ENCODE measurements around the gene SLC6A6.

Gene SLC6A6

DNA sequence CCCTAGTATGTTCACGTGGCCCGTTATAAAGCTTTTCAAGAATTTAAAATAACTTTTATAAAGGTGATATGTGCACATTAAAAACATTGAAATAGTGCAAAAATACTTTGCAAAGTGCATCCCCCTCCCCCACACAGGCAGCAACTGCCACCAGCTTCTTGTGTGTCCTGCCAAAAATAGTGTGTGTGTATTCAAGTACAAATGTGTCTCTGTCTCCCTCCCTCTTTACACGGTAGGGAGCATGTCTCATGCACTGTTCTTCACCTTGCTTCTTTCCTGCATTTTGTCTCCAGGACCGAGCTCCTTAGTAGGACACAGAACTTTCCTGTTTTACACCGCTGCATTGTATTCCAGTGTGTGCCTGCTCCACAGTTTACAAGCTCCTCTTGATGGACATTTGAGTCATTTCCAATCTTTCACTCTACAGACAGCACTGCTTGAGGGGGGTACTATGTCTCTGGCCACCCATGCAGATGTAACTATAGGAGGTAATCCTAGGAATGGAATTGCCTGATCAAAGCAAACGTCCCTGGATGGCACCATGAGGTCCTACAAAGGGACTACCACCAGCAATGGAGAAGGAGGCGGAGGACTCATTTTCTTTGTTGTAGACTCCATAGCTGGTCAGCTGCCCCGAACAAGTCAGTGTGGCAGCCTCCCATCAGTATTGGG is 52.4 kb downstream of the SLC6A6 start:
- no peak for DNase-seq

DNA sequence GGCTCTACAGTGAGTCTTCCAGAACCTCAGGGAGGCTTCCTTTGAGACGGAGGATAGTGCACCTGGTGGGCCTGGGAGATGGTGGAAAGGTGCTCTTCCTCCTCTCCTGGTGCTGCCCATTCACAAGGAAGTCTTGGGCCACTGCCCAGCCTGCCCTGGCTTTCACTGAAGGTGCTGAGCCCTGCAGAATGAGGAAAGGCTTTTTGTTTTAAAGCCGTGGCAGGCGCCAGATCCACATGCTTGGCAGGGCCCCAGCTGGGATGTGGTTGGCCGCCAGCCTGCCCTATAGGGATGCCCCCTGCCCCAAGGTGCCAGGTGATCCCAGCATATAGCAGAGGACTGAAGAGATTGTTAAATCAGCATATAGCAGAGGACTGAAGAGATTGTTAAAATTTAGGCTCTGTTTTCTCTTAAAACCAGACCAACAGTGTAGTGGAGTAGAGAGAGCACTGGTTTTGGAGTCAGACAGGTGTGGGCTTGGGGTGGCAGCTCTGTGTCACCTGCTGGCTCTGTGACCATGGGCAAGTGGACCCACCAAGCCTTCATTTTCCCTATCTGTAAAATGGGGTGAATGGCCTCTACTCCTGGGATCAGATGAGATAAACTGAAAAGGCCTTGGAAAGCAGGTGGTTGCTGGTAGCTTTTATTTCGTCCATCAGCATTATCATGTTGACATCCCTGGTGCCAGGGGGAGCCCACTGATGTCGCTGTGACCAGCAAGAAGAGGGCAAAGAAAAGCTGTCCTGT is 53.3 kb downstream of the SLC6A6 start:
- no peak for DNase-seq

DNA sequence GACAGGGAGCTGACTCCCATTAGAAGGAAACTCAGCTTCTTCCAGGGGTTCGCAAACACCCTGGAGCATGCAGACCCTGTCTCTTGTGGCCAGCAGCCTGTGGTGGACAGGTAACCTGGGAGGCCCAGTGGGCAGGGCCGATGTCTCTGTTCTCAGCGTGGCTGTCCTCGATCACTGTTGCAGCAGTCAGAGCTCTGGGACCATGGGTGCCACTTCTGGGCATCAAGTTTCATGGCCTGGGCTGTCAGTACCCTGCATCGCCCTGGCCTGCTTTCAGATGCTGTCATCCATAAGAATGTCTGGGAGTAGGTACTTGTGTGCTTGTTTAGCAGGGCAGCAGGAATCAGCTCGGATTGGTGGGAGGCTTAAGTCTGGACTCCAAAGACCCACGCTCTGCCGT is 54.4 kb downstream of the SLC6A6 start:
- no peak for DNase-seq

DNA sequence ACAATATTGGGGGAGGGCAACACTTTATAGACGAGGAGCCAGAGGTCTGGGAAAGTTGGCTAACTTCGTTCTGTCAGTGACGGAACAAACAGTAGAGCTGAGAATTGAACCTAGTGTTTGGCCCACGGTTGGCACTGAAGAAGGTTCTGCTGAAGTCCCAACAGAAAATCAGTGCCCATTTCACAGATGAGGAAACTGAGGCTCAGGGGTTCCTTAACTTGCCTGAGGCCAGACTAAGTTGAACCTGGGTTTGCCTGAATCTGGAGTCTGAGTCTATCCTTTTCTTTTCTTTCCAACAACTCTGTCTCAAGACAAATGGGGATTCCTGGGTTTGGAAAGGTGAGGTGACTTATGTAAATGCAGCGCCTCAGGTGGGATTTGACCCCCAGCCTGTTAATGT is 55.1 kb downstream of the SLC6A6 start:
- DNase-seq, result no peak

DNA sequence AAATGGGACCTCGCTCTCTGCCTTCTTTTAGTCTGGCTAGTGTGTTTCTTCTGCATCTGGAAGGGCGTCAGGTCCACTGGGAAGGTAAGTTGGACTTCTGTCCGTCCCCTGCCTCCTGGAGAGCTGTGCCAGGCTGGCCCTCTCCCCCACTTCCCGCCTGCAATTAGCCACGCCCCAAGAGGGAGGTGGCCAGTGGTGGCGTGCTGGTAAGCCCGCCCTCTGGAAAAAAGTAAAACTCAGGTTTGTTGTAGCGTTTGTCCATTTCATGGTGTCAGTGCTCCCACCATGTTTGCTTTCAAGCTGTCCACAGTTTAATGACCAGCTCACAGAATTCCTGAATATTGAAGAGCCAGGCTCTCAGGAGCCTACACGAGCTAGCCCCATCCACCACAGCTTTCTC is 55.6 kb downstream of the SLC6A6 start:
- DNase-seq, result no peak

DNA sequence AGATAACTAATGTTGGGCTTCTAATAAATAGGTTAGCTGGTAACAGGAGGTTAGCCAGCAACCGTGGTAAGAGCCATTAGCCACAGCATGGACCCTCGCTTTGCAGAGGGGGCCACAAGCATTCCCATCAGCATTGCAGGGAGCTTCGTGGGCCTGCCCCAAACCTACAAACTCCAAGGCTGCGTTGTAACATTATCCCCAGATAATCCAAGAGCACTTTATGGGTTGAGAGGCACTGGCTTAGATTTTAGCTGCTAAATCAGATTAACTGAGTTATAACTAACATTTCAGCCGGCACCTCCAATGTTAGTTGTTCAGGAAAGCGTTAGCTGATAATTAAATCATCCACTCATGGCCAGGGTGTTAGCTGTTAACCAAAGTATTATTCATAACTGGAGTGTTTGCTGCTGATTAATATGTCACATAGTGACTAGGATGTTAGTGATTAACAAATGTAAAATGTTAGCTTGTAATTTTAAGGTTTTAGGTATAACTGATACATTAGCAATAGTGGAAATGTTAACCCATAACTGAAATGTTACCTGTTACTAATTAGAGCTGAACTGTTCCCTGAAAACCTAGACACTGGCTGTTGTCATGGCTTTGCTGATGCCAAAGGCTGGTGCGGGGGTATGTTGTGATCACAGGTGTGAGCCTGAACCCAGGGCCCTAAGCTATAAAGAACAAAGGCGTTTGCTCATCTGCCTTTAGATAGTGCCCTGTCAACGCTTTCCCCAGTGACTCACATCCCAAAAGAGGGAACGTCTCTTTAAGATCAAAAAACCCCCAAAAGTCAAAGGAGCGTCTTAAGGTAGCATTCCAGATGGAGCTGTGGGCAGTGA is 56.2 kb downstream of the SLC6A6 start:
- DNase-seq, result no peak

DNA sequence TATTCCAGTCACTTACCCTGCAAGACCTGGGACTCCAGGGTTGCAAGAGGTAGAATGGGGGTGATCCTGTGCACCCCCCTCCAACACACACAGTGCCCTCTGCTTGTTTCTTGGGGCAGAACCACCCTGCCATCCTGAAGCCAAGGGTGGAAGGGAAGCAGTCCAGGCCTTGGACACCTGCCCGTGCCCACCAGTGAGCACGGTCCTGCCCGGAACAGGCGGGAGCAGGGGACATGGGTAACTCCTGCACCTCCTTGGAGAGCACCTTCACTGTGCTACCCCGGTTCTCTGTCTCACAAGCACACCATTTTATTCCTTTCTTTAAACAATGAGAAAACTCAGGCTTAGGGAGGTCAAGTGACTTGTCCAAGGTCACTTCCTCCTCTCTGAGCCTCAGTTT is 57.0 kb downstream of the SLC6A6 start:
- no peak for DNase-seq

DNA sequence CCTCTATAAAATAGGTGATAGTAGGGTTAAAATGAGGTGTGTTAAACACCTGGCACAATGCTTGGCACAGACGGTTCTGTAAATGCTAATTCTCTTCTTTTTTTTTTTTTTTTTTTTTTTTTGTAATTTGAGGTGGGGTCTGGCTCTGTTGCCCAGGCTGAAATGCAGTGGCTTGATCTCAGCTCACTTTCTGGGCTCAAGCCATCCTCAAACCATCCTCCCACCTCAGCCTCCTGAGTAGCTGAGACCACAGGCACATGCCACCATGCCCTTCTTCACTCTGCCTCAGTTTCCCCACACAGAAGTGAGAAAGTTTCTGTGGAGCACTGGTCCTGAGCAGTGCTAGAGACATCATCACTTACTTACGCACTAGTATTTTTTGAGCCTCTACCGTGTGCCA is 57.4 kb downstream of the SLC6A6 start:
- no peak for DNase-seq

DNA sequence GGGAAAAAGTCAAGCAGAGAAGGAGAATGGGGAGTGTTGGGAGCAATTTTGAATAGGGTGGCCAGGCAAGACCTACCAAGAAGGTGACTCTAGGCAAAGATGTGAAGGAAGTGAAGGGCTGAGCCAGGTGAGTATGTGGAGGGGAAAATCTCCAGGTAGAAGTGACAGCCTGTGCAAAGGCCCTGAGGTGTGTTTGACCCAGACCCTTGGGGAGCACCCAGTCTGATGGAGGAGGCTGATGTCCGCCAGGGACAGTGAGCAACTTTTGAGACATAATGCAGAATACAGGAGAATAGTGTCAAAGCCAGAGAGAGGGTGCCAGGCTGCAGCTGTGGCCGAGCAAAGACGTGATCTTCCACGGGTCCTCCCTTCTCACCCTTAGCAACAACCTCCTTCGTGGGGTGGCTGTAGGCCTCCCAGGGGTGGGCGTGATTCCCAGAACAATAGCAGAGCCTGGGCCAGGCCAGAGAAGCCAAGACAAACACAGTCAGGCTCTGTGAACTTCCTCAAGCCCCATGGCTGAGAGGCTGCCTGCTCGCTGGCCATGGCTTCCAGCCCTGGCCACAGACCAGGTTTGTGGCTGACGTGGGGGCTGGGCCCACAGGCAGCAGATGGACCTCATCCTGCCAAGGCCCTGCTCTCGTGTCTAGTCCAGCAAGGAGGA is 58.1 kb downstream of the SLC6A6 start:
- DNase-seq, result peak; percentile 88

DNA sequence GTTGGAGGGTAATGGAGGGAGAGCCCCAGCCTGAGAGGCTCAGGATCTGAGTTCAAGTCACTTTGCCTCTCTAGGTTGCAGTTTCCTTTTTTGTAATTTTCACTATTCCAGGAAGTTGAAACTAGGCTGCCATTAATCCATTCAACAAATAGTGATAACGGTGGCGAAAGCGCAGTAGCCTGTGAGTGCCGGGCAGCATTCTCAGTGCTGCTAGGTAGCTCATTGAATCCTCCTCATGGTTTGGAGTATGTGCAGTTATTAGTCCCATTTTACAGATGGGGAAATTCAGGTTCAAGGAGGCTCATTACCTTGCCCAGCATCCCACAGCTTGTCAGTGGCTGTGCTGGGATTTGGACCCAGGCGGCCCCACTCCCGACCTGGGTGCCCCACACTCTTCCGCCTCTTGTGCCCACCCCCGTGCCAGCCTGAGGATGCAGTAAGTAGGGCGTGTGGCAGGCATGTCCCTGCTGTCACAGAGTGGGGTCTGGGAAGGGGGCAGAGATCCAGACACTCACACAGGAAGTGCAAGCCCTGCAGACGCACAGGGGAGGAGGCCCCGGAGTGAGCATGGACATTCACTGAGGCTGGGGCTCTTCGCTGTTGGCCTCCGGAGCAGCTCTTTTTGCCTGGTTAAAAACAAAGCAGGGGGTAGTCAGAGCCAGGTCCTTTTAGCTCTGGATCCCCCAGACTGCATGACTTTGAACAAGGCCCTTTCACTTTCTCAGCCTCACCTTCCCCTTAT is 58.8 kb downstream of the SLC6A6 start:
- DNase-seq, result no peak

DNA sequence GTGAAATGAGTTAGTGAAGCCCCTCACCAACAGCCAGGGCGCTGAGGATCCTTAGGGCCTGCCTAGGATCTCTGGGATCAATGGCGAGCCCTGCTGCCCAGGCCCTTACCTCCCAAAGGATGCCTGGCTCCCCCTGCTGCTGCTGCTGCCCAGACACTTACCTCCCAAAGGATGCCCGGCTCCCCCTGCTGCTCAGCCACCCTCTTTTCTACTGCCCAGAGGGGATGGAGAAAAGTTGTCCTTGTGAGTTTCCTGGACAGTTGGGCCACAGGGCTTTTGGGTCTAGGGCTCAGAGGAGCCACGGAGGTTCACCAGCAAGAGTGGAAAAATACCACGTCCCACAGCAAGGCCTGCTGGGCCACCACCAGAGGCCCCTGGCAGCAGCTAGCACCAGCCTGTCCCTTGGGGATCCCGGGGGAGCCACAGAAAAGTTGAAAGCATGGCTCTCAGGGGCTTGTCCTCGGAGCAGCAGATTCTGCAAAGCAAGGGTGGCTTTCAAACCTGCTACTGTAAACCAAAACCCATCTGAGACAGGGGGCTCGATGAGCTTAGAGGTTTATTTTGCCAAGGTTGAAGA is 59.4 kb downstream of the SLC6A6 start:
- DNase-seq, result peak; percentile 69

DNA sequence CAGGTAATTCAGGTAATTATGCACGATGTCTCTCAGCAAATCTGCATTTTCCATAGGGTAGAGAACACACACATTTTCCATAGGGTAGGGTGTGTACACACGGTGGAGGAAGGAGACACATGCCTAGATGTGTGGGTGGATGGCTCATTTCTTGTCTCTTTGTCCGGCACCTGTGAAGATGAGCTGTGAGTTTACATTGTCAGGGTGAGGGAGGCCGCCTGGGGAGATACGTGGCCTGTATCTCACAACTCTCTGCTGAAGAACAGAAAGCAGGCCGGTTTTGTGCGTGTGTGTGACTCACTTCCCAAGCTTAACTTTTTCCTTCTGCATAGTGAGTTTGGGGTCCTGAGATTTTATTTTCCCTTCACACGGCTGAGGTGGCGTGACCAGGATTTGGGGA is 60.3 kb downstream of the SLC6A6 start:
- DNase-seq, result no peak

DNA sequence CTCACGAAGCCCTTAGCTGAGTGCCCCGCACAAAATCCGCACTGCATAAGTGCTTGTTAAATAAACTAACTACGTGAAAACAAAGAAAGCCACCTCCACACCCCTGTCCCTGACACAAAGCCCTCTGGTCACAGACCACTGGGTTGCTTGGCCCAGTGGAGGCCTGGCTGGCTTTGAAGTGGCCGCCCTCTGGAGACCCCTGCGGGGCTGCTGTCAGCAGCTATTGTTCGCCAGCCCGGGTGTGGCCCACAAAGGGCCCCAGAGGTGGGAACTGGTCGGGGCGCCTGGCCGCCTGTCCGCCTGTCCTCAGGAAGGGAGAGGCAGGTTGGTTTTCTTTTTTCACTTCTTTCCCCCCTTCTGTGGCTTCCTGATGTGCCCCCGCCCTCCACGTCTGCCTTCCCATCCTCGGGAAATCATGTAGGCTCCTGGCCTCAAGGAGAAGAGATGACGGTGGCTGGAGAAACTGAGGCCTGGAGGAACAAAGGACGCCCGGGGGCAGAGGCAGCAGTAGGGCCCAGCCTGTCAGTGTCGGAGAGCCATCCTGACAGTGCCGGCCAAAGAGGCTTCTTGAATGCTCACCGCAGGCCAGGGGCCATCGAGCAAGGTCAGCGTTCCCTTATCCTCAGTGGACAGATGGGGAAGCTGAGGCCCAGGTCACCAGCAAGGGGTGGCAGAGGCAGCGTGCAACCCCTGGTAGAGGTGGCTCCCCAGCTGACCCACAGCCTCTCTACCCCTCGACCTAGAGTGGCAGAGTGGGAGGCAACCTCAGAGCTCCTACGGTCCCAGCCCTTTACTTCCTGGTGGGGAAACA is 61.1 kb downstream of the SLC6A6 start:
- DNase-seq, result no peak

DNA sequence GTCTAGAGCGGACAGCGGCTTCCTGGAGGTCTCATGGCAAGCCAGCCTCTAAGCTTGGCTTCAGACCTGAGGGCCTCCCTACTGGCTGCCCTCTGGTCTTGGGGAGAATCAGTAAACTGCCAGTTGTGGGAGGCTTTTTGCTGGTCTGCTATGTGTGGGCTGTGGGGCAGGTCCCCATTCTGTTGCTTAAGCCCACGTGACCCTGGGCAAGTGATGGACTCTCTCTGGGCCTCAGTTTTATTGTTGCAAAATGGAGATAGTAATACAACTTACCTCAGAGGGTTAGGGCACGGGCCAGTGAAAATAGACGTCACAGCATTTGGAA is 61.7 kb downstream of the SLC6A6 start:
- DNase-seq, result no peak

DNA sequence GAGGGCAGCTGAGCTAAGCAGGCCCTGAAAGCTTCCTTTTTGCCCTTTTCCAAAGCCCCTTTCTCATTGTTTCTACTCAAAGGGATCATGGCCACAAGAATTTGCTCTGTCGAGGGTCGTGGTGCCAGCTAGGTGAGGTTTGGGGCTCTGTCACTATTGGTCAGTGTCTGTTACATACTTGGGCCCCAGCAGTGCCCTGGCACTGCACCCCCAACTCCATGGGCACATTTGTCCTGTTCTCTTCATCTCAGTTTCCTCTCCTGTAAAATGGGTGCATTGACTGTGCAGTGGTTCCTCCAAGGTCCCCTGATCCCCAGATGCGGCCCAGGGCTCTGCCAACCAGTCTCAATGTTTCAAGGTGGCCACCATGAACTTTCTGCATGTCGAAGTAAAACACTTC is 62.1 kb downstream of the SLC6A6 start:
- no peak for DNase-seq

DNA sequence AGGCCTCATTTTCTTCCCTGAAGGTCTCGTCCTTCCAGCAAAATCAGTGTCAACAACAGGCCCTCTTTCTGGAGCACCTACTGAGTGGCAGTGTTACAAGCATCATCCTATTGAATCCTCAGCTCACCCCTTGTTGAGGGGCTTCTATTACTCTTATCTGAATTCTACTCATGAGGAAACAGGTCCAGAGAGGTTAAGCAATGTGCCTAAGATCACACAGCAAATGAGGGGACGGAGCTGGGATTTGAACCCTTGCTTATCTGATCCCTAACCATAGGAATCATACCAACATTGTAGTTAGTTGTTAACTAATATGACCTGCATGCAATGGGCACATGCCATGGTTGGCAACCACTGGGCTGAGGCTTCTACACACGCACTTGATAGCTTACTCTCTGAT is 63.0 kb downstream of the SLC6A6 start:
- no peak for DNase-seq

DNA sequence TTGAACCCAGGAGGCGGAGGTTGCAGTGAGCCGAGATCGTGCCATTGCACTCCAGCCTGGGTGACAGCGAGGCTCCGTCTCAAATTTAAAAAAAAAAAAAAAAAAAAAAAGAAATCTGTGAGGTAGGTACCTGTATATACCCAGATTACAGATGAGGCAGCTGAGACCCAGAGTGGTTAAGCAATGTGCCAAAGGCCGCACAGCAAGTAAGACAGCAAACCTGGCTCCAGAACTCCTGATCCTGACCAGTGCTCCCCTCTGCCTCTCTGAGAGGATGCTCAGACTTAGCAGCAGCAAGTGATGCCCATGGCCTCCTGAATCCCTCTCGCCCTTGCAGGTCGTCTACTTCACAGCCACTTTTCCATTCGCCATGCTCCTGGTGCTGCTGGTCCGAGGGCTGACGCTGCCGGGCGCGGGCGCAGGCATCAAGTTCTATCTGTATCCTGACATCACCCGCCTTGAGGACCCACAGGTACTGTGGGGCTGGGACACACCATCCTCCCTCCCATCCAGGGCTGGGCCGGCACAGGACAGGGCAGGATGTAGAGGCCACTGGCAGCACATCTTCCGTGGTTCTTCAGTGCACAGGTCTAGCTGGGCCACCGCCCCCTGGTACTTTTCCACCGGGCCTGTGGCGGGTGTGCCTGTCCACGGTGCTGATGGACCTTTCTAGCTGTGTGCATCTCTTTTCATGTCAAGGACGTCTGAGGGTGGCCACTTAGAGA is 63.9 kb downstream of the SLC6A6 start:
- DNase-seq, result no peak

DNA sequence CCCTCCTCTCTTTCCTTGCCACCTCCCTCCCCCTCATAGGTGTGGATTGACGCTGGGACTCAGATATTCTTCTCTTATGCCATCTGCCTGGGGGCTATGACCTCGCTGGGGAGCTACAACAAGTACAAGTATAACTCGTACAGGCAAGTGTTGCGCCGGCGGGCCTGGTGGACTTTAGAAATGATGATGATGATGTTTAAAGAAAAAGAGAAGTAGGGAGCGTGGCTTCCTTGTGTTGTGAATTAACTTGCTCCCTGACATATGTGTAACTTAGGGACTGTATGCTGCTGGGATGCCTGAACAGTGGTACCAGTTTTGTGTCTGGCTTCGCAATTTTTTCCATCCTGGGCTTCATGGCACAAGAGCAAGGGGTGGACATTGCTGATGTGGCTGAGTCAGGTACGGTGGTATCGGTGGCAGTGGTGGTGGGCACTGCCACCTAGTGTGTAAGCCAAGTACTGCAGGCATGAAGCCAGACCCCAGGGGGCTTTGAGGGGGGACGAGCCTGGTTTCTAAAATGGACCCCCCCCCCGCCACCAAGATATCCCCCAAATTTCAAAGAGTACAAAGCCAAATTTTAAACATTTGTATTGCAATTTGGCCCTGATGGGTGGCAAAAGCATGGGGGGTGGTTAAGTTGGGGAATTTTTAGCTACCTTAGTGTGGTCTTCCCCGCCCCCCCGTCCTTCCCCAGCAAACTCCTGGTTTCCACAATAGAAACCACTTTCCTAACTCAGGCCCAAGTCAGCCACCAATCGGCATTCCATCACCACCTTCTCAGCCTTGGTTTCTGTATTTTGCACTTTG is 65.6 kb downstream of the SLC6A6 start:
- peak; percentile 34 for DNase-seq

DNA sequence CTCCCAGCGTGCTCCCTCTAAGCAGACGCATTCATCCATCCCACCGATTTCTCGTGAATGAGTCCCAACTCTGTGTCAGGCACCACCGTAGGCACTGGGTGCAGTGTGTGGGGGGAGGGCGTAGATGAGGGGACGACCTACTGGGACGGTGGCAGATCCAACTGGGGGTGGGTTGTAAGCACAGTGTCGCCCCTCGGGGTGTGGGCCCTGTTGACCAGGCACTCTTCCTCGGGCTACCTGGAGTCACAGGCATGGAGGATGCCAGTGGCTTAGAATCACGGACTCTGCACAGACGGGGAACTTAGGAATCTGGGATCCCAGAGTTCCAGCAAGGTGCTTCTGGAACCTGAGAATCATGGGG is 66.2 kb downstream of the SLC6A6 start:
- DNase-seq, result no peak

DNA sequence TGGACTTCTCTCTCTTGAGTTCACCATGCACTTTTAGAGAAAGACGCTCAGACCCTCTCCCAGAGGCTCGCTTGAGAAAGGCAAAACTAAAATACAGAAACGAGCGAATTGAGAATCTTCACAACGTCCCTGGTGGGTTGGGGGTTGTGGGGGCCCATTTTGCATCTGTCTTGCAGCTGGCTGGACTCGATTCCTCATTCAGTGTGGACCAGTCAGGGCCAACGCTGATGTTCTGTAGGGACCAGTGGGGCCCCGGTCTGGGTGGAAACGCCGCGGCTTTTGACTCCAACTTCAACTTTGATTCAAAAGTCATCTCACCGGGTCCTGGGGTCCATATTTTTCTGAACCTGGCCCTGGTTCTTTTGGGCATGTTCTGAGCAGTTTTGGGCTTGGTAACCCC is 68.1 kb downstream of the SLC6A6 start:
- no peak for DNase-seq

All from fibroblast of skin of abdomen (primary cell).